Measurements from ENCODE around the gene CIAO3.

Gene CIAO3

GRCh38 chr16:740764-741505, at the start of gene CIAO3:
Gene CIAO3, minus strand, starts transcription at chr16:740997. Its CDS starts 12 bp downstream, at chr16:740985.
- Histone ChIP-seq H3K4me3 (ENCODE audit: severe bottlenecking) (peak within 1 kb of the TSS; percentile 86), H3K9me3 (ENCODE audit: severe bottlenecking) (no peaks in the 10 kb centered on the region), H3K36me3 (ENCODE audit: low read depth) (peaks cover 18% of the 10 kb centered on the region; the same call in 1 of the 2 replicates), H3K4me1 (ENCODE audit: insufficient read depth, poor library complexity, severe bottlenecking) (no peaks in the 10 kb centered on the region), H3K27ac (ENCODE audit: poor library complexity, severe bottlenecking) (peak within 1 kb of the TSS; percentile 37), H3K27me3 (ENCODE audit: insufficient read depth, poor library complexity, severe bottlenecking) (no peaks in the 10 kb centered on the region)
- TF ChIP-seq, protein P1, sequence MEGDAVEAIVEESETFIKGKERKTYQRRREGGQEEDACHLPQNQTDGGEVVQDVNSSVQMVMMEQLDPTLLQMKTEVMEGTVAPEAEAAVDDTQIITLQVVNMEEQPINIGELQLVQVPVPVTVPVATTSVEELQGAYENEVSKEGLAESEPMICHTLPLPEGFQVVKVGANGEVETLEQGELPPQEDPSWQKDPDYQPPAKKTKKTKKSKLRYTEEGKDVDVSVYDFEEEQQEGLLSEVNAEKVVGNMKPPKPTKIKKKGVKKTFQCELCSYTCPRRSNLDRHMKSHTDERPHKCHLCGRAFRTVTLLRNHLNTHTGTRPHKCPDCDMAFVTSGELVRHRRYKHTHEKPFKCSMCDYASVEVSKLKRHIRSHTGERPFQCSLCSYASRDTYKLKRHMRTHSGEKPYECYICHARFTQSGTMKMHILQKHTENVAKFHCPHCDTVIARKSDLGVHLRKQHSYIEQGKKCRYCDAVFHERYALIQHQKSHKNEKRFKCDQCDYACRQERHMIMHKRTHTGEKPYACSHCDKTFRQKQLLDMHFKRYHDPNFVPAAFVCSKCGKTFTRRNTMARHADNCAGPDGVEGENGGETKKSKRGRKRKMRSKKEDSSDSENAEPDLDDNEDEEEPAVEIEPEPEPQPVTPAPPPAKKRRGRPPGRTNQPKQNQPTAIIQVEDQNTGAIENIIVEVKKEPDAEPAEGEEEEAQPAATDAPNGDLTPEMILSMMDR (IDR thresholded peaks at IDR 0.05; ENCODE audit: poor library complexity, severe bottlenecking): peak; percentile 95
- DNase-seq (ENCODE audit: low spot score): no peak
- peak; percentile 76 for ATAC-seq (ENCODE audit: low read depth)

GRCh38 chr16:790086-790485, 49.3 kb upstream of the CIAO3 start:
- H3K36me3 ChIP-seq (ENCODE audit: low read depth): peaks cover 50% of the 10 kb centered on the region
- no peaks in the 10 kb centered on the region for H3K4me1 ChIP-seq (ENCODE audit: insufficient read depth, poor library complexity, severe bottlenecking)
- no peaks in the 10 kb centered on the region for H3K27me3 ChIP-seq (ENCODE audit: insufficient read depth, poor library complexity, severe bottlenecking)
- no peak for DNase-seq (ENCODE audit: low spot score)
- TF ChIP-seq, protein P1 (IDR thresholded peaks at IDR 0.05; ENCODE audit: poor library complexity, severe bottlenecking): no peak
- H3K4me3 ChIP-seq (ENCODE audit: severe bottlenecking): no peak overlapping the region
- ATAC-seq (ENCODE audit: low read depth): no peak
- no peaks in the 10 kb centered on the region for H3K9me3 ChIP-seq (ENCODE audit: severe bottlenecking)
- no peak overlapping the region for H3K27ac ChIP-seq (ENCODE audit: poor library complexity, severe bottlenecking)

- TF ChIP-seq, protein P1 (IDR thresholded peaks at IDR 0.05; ENCODE audit: poor library complexity, severe bottlenecking): no peak
- H3K36me3 ChIP-seq (ENCODE audit: low read depth): peaks cover 50% of the 10 kb centered on the region
- peak overlapping the region; percentile 93 for H3K4me3 ChIP-seq (ENCODE audit: severe bottlenecking)
- DNase-seq (ENCODE audit: low spot score): no peak
- H3K27ac ChIP-seq (ENCODE audit: poor library complexity, severe bottlenecking): peak overlapping the region; percentile 19
- ATAC-seq (ENCODE audit: low read depth): no peak
- no peaks in the 10 kb centered on the region for H3K4me1 ChIP-seq (ENCODE audit: insufficient read depth, poor library complexity, severe bottlenecking)
- H3K27me3 ChIP-seq (ENCODE audit: insufficient read depth, poor library complexity, severe bottlenecking): no peaks in the 10 kb centered on the region
- H3K9me3 ChIP-seq (ENCODE audit: severe bottlenecking): no peaks in the 10 kb centered on the region
Measured at GRCh38 chr16:789191-789850, 48.5 kb upstream of the CIAO3 start.

DNA sequence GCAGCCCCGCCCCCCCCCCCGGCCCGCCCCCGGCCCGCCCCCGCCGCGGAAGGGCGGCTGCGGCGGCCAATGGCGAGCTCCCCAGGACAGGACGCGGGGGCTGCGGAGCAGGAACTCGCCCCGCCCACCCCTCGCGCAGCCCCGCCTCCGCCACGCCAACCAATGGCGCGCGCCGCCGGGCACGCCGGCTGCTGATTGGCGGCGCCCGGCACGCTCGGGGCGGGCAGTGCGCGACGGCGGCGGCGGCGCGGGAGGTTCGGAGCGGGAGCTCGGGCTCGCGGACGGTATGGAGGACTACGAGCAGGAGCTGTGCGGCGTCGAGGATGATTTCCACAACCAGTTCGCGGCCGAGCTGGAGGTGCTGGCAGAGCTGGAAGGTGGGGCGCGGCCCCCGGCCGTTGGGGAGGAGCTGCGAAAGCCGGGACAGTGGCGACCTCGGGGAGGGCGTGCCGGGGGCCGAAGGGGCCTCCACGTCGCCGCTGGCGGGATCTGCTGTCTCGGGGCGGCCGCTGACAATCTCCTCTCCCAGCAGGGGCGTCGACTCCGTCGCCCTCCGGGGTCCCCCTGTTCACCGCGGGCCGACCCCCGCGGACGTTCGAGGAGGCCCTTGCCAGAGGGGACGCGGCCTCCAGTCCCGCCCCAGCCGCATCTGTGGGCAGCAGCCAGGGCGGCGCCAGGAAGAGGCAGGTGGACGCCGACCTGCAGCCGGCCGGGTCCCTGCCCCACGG, 47.8 kb upstream of the CIAO3 start, which contains the start of gene CHTF18:
Gene CHTF18 (plus strand): TSS at position 222 of the 728 bp plus-strand sequence. CDS start 65 bp downstream, at position 287.
- Histone ChIP-seq H3K4me1 (ENCODE audit: insufficient read depth, poor library complexity, severe bottlenecking) (no peaks in the 10 kb centered on the region), H3K36me3 (ENCODE audit: low read depth) (peaks cover 50% of the 10 kb centered on the region)

More for the DNA sequence above, 47.8 kb upstream of the CIAO3 start, which contains the start of gene CHTF18:
- H3K9me3 ChIP-seq (ENCODE audit: severe bottlenecking): no peaks in the 10 kb centered on the region
- no peak for DNase-seq (ENCODE audit: low spot score)
- ATAC-seq (ENCODE audit: low read depth): peak; percentile 73
- TF ChIP-seq, protein P1 (IDR thresholded peaks at IDR 0.05; ENCODE audit: poor library complexity, severe bottlenecking): no peak
- H3K27ac ChIP-seq (ENCODE audit: poor library complexity, severe bottlenecking): peak within 1 kb of the TSS; percentile 30
- H3K27me3 ChIP-seq (ENCODE audit: insufficient read depth, poor library complexity, severe bottlenecking): no peaks in the 10 kb centered on the region
- peak within 1 kb of the TSS; percentile 93 for H3K4me3 ChIP-seq (ENCODE audit: severe bottlenecking)

Measured in RWPE2 (cell line).